ENCODE data around the gene LDLR. TPM values are rescaled to one million over a fixed set of nuclear protein-coding genes. Genes with fewer than 3 reads are reported as not detected.
A peak's percentile ranks its signal among the peaks of the same experiment; 100 is the strongest.

Gene LDLR
- 123 and 184 TPM in 2 replicates for total RNA-seq

DNA sequence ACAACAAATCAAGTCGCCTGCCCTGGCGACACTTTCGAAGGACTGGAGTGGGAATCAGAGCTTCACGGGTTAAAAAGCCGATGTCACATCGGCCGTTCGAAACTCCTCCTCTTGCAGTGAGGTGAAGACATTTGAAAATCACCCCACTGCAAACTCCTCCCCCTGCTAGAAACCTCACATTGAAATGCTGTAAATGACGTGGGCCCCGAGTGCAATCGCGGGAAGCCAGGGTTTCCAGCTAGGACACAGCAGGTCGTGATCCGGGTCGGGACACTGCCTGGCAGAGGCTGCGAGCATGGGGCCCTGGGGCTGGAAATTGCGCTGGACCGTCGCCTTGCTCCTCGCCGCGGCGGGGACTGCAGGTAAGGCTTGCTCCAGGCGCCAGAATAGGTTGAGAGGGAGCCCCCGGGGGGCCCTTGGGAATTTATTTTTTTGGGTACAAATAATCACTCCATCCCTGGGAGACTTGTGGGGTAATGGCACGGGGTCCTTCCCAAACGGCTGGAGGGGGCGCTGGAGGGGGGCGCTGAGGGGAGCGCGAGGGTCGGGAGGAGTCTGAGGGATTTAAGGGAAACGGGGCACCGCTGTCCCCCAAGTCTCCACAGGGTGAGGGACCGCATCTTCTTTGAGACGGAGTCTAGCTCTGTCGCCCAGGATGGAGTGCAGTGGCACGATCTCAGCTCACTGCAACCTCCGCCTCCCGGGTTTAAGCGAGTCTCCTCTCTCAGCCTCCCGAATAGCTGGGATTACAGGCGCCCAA lies at the start of gene LDLR:
LDLR (plus strand) TSS at position 210 of the 760 bp plus-strand sequence; CDS start at position 296, 86 bp downstream.
- peak within 1 kb of the TSS; percentile 98 for H3K4me3 ChIP-seq (ENCODE audit: low read depth, low read length)
- TF ChIP-seq, protein P1, sequence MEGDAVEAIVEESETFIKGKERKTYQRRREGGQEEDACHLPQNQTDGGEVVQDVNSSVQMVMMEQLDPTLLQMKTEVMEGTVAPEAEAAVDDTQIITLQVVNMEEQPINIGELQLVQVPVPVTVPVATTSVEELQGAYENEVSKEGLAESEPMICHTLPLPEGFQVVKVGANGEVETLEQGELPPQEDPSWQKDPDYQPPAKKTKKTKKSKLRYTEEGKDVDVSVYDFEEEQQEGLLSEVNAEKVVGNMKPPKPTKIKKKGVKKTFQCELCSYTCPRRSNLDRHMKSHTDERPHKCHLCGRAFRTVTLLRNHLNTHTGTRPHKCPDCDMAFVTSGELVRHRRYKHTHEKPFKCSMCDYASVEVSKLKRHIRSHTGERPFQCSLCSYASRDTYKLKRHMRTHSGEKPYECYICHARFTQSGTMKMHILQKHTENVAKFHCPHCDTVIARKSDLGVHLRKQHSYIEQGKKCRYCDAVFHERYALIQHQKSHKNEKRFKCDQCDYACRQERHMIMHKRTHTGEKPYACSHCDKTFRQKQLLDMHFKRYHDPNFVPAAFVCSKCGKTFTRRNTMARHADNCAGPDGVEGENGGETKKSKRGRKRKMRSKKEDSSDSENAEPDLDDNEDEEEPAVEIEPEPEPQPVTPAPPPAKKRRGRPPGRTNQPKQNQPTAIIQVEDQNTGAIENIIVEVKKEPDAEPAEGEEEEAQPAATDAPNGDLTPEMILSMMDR (conservative IDR thresholded peaks at IDR 0.05; ENCODE audit: low read depth, low read length): no peak
- peak; percentile 65 for DNase-seq (ENCODE audit: low read depth)

DNA sequence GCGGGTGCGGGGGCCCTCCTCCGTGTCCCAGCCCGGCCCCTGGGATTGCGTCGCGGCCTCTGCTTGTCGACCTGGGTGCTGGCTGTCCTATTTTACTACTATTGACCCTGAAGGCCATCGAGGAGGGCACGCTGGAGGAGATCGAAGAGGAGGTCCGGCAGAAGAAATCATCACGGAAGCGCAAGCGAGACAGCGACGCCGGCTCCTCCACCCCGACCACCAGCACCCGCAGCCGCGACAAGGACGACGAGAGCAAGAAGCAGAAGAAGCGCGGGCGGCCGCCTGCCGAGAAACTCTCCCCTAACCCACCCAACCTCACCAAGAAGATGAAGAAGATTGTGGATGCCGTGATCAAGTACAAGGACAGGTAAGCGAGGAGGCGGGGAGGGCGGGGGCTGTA lies 48.1 kb upstream of the LDLR start:
- DNase-seq (ENCODE audit: low read depth): no peak
- TF ChIP-seq, protein P1 (conservative IDR thresholded peaks at IDR 0.05; ENCODE audit: low read depth, low read length): no peak
- H3K4me3 ChIP-seq (ENCODE audit: low read depth, low read length): no peak overlapping the region

DNA sequence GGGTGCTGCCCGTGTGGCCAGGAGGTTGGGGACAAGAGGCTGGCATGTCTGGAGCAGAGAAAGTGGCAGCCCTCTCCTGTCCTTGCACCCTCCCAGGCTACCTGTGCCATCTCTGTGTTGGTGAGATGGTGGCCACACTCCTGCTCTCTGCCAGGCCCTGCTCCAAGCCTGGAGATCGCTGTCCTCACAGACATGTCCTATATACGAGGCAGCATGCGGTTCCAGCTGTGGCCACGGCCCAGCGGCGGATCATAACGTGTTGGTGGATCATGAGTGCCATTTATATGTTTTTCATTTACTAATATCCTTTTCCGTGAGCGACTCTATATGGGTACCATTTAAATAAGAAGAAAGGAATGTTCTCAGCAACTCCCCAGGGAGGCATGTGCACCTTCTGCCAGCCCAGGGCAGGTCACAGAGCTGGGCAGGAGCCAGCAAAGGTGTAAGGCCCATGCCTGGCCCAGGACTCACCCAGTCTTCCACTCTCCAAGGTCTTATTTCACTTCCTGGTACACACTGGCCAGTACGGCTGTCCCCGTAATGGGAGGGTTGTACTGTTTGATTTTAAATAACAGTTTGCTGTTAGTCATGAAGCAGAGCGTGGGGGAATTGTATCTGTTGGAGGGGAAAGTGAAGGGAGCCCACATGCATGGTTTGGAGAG lies 47.2 kb upstream of the LDLR start:
- H3K4me3 ChIP-seq (ENCODE audit: low read depth, low read length): no peak overlapping the region
- TF ChIP-seq, protein P1 (conservative IDR thresholded peaks at IDR 0.05; ENCODE audit: low read depth, low read length): no peak
- DNase-seq (ENCODE audit: low read depth): no peak

DNA sequence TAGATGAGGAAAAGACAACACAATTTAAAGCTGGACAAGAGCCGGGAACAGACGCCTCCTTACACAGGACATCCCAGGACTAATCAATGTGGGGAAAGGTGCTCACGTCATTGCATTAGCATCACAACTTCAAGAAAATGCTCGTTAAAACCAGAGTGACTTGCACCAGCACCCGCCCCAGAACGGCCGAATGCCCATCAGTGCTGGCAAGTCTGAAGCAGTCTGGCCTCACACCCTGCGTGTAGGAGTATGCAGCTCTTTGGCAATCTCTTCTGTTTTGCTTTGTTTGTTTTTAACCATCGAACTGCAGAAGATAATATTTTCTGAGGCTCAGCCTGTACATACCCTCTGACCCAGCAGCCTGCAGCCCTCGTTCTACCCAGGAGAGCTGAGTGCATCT lies 44.8 kb upstream of the LDLR start:
- TF ChIP-seq, protein P1 (conservative IDR thresholded peaks at IDR 0.05; ENCODE audit: low read depth, low read length): no peak
- no peak for DNase-seq (ENCODE audit: low read depth)

DNA sequence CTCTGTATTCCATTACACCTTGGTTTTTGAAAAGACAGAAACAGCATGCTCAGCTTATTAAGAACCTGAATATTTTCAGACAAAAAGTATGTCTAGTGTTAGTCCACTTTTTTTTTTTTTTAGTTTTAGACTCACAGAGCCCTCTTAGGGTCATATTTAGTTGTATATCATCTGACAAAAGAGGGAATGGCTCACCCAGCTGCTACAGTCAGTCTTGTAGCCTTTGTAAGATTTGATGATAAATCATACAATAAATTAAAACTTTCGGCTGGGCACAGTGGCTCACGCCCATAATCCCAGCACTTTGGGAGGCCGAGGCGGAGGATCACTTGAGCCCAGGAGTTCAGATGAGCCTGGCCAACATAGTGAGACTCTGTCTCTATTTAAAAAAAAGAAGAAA lies 43.7 kb upstream of the LDLR start:
- DNase-seq (ENCODE audit: low read depth): no peak
- TF ChIP-seq, protein P1 (conservative IDR thresholded peaks at IDR 0.05; ENCODE audit: low read depth, low read length): no peak
- no peak overlapping the region for H3K4me3 ChIP-seq (ENCODE audit: low read depth, low read length)

More for the DNA sequence above, 44.8 kb upstream of the LDLR start:
- H3K4me3 ChIP-seq (ENCODE audit: low read depth, low read length): no peak overlapping the region

DNA sequence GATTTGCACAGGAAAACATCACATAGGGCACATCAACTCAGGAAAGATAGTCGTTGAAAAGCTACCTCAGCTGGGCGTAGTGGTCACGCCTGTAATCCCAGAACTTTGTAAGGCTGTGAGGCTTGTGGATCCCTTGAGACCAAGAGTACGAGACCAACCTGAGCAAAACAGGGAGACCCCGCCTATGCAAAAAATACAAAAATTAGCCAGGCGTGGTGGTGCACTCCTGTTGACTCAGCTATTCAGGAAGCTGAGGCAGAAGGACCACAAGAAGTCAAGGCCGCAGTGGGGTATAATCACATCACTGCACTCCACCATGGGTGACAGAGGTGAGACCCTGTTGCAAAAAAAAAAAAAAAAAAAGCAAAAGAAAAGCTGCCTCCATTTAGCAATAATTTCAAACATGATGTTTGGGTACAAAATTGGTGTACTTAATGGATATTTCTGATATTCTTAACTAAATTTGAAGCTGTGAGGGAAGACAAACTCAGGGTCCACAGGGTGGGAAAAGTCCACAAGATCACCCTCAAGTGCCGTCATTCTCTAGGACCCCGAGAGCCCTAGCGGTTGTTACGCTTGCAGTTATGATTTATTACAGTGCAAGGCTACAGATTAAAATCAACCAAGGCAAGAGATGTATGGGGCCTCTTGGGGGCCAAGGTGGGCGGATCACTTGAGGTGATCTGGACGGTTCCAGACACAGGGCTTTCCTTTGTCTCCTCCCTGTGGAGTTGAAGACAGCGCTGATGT lies 42.5 kb upstream of the LDLR start:
- TF ChIP-seq, protein P1 (conservative IDR thresholded peaks at IDR 0.05; ENCODE audit: low read depth, low read length): no peak
- DNase-seq (ENCODE audit: low read depth): no peak
- no peak overlapping the region for H3K4me3 ChIP-seq (ENCODE audit: low read depth, low read length)

Measured in epithelial cell of proximal tubule (primary cell).